ENCODE data around the gene CRYZL1.
A peak's percentile ranks its signal among the peaks of the same experiment; 100 is the strongest.

The CRYZL1 gene

GRCh38 chr21:33557447-33557846, 84.1 kb downstream of the CRYZL1 start:
- DNase-seq: no peak

DNA sequence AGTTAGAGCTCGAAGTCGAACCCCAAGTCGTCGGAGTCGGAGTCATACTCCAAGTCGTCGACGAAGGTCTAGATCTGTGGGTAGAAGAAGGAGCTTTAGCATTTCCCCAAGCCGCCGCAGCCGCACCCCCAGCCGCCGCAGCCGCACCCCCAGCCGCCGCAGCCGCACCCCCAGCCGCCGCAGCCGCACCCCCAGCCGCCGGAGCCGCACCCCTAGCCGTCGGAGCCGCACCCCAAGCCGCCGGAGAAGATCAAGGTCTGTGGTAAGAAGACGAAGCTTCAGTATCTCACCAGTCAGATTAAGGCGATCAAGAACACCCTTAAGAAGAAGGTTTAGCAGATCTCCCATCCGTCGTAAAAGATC, 86.6 kb downstream of the CRYZL1 start:
- peak; percentile 22 for DNase-seq

DNA sequence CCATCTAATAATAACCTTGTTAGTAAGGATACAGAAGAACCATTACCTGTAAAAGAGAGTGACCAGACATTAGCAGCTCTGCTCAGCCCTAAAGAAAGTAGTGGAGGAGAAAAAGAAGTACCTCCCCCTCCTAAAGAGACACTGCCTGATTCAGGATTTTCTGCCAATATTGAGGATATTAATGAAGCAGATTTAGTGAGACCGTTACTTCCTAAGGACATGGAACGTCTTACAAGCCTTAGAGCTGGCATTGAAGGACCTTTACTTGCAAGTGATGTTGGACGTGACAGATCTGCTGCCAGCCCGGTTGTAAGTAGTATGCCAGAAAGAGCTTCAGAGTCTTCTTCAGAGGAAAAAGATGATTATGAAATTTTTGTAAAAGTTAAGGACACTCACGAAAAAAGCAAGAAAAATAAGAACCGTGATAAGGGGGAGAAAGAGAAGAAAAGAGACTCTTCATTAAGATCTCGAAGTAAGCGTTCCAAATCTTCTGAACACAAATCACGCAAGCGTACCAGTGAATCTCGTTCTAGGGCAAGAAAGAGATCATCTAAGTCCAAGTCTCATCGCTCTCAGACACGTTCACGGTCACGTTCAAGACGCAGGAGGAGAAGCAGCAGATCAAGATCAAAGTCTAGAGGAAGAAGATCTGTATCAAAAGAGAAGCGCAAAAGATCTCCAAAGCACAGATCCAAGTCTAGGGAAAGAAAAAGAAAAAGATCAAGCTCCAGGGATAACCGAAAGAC, 87.1 kb downstream of the CRYZL1 start:
- DNase-seq: no peak

DNA sequence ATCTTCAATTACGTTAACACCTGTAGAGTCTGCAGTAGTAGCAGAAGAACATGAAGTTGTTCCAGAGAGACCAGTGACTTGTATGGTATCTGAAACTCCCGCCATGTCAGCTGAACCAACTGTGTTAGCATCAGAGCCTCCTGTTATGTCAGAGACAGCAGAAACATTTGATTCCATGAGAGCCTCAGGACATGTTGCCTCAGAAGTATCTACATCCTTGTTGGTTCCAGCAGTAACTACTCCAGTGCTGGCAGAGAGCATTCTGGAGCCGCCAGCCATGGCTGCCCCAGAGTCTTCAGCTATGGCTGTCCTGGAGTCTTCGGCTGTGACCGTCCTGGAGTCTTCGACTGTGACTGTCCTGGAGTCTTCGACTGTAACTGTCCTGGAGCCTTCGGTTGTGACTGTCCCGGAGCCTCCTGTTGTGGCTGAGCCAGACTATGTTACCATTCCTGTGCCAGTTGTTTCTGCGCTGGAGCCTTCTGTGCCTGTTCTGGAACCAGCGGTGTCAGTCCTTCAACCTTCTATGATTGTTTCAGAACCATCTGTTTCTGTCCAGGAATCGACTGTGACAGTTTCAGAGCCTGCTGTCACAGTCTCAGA, 88.4 kb downstream of the CRYZL1 start:
- no peak for DNase-seq

DNA sequence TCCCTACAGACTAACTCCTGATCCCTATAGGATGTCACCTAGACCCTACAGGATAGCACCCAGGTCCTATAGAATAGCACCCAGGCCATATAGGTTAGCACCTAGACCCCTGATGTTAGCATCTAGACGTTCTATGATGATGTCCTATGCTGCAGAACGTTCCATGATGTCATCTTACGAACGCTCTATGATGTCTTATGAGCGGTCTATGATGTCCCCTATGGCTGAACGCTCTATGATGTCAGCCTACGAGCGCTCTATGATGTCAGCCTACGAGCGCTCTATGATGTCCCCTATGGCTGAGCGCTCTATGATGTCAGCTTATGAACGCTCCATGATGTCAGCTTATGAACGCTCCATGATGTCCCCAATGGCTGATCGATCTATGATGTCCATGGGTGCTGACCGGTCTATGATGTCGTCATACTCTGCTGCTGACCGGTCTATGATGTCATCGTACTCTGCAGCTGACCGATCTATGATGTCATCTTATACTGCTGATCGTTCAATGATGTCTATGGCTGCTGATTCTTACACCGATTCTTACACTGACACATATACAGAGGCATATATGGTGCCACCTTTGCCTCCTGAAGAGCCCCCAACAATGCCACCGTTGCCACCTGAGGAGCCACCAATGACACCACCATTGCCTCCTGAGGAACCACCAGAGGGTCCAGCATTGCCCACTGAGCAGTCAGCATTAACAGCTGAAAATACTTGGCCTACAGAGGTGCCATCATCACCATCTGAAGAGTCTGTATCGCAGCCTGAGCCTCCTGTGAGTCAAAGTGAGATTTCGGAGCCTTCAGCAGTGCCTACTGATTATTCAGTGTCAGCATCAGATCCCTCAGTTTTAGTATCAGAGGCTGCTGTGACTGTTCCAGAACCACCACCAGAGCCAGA, 89.2 kb downstream of the CRYZL1 start:
- DNase-seq: no peak

GRCh38 chr21:33551664-33552063, 89.9 kb downstream of the CRYZL1 start:
- DNase-seq: no peak

DNA sequence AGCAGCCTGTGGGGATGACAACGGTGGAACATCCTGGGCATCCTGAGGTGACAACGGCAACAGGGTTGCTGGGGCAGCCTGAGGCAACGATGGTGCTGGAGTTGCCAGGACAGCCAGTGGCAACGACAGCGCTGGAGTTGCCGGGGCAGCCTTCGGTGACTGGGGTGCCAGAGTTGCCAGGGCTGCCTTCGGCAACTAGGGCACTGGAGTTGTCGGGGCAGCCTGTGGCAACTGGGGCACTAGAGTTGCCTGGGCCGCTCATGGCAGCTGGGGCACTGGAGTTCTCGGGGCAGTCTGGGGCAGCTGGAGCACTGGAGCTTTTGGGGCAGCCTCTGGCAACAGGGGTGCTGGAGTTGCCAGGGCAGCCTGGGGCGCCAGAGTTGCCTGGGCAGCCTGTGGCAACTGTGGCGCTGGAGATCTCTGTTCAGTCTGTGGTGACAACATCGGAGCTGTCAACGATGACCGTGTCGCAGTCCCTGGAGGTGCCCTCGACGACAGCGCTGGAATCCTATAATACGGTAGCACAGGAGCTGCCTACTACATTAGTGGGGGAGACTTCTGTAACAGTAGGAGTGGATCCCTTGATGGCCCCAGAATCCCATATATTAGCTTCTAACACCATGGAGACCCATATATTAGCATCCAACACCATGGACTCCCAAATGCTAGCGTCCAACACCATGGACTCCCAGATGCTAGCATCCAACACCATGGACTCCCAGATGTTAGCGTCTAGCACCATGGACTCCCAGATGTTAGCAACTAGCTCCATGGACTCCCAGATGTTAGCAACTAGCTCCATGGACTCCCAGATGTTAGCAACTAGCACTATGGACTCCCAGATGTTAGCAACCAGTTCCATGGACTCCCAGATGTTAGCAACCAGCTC, 90.5 kb downstream of the CRYZL1 start:
- DNase-seq: no peak

GRCh38 chr21:33549848-33550771, 91.4 kb downstream of the CRYZL1 start:
- no peak for DNase-seq

DNA sequence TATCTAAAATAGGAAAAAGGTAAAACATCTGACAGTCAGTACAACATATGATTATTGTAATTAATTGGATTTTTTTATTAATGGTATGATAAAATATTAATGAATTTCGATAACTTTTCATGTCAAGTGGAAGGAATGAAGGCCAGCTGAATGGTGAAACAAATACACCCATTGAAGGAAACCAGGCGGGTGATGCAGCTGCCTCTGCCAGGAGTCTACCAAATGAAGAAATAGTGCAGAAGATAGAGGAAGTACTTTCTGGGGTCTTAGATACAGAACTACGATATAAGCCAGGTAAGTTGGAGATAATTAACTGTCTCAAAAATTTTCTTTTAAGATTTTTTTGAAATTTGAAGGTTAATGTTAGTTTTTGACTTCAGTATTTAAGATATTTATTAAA, 95.5 kb downstream of the CRYZL1 start:
- peak; percentile 65 for DNase-seq

DNA sequence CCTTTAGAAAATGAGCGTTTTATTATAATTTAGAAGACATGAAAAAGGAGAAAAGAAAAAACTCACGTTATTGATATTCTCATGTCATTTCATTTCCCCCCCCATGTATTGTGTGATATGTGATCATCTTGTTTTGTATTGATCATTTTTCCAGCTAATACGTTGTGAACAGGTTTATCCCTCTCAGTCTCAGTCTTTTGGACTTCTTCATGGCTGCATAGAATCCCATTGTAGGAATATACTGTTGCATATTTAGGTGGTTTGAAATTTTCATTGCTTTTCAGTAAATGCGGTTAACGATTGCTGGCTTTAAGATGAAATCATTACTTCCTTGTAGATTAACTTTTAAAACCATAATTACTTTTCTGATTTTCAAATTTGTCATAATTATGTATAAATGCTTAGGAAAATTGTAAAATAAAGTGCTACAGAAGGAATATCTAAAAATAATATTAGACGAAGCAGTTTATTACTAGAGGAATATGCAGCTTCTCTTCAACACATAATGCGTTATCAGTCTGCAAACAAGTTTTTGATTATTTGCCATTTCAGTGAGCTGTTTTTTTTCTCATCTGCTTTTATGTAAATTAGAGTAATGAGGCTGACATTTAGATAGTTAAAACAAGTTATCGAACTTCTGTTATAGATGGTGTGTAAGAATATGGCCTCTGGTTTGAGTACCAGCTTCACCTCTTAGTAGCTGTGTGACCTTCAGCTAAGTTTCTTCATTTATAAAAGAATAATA, 96.9 kb downstream of the CRYZL1 start:
- DNase-seq: no peak

DNA sequence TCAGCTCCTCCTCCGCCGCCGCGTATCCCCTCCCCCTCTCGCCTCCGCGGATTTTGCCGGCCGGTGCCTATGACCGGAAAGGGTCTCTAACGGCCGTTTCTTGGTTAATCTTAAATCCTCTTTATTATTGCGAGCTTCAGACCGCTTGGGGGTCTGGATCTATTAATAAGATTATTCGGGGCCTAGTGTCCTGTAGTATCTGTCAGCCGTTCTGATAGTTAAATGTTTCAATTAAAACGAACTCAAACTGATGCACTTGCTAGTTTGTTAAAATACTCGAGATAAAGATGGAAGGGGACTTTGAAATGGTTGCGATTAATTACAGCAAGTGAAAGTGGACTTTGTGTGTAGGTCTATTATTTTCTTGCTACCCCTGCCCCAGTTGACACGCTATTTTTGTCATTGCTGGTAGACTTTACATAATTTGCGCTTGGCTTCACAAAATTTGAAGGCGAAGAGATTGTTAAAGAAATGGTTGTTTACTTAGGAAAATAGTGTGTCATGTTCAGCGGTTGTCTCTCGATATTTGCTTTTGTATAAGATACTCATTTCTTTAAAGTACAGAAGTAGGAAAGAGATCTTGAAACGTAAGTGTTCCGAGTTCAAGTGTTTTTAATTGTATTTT, 97.9 kb downstream of the CRYZL1 start:
- DNase-seq: peak; percentile 84

- peak; percentile 100 for DNase-seq
These were observed 98.7 kb downstream of the CRYZL1 start, which contains the start of gene SON for GRCh38 chr21:33542640-33543504. Gene SON, plus strand, starts transcription at chr21:33543038. Its CDS starts 55 bp downstream, at chr21:33543093.

DNA sequence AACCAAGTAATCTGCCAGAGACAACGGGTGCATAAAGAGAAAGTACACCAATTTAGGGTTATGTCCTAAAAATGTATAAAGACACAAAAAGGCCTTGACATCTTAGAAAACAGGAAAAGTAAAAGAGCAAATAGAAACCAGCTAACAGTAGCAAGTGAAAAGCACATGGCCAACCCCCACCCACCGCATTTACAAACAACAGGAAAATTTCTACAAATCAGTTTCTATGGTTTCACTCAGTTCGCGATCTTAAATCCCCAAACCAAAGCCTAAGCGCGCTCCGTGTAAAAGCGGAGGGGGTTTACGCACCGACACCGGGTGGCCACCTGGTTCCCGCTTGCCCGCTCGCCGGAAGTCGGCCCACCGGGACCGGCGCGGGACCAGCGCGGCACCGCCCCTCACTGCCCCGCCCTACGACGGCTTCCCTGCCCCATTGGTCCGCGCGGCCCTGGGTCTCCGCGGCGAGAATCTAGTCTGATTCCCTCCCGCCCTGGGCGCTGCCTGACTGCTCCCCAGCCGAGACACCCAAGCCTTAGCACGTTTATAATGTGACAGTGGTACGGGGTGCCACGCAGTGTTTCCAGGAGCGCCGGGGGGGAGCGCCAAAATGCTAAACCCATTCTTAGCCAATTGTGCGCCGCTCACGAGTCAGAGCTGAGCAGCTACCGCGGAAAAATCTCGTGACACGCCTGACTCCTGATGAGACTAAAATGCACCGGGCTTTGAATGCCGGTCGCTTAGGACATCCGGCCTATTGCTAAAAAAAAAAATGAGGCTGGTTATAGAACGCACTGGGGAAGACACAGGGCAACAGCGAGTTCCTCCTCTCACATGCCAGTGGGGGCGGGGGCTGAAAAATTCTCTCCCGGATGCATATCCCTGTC, 99.5 kb downstream of the CRYZL1 start, which contains the start of gene GART:
GART (minus strand) TSS at position 362 of the 884 bp plus-strand sequence. CDS start 2,802 bp downstream, outside the sequence.
- DNase-seq: peak; percentile 95

DNA sequence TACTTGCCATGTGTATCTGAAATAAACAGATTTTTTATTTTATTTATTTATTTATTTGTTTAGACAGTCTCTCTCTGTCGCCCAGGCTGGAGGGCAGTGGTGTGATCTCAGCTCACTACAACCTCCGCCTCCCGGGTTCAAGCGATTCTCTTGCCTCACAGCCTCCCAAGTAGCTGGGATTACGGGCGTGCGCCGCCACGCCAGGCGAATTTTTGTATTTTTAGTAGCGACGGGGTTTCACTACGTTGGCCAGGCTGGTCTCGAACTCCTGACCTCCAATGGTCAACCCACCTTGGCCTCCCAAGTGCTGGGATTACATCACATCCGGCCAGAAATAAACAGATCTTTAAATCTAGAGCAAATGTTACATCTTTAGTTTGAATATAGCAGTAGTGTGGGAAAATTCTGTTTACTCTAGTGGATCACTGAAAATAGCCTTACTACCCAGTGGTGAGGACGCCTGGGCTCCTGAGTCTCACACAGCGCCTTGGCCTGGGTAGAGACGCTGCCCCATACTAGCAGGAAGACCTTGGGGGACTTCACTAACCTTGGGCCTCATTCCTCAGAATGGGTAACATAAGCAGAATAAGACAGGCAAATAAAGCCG, 100.3 kb downstream of the CRYZL1 start:
- peak; percentile 55 for DNase-seq

- no peak for DNase-seq
These were observed 100.8 kb downstream of the CRYZL1 start for GRCh38 chr21:33540711-33541104.

GRCh38 chr21:33539616-33540015, 101.9 kb downstream of the CRYZL1 start:
- DNase-seq: no peak
